Loucy (cell line): ENCODE results near the gene HEATR1.

ENCODE experiments used
- H2AFZ ChIP-seq: fragments of 200-600 bp; sonication (generic); 2 replicates; pipeline ENCODE4 v1.6.0; 2016; ENCODE audit warnings: antibody characterized with exemption, mild to moderate bottlenecking, low read length, moderate library complexity
- H3F3A ChIP-seq: fragments of 200-600 bp; 2 replicates; pipeline ENCODE4 v1.6.0; 2016; ENCODE audit warnings: antibody characterized with exemption, low read depth, mild to moderate bottlenecking
- H3K27me3 ChIP-seq: fragments of 200-600 bp; sonication (generic); 2 replicates; pipeline ENCODE4 v1.6.1; 2014; ENCODE audit warnings: low read length, mild to moderate bottlenecking; ENCODE audit not compliant: insufficient read depth, poor library complexity, severe bottlenecking
- H3K36me3 ChIP-seq: fragments of 200-600 bp; sonication (generic); 2 replicates; pipeline ENCODE4 v1.6.1; 2016; ENCODE audit warnings: low read length; ENCODE audit not compliant: insufficient read depth
- H3K4me1 ChIP-seq: fragments of 200-600 bp; sonication (generic); 2 replicates; pipeline ENCODE4 v1.5.1; 2014; ENCODE audit warnings: low read length, mild to moderate bottlenecking; ENCODE audit not compliant: insufficient read depth, poor library complexity, severe bottlenecking
- H3K4me2 ChIP-seq: fragments of 200-600 bp; sonication (generic); 2 replicates; pipeline ENCODE4 v1.6.0; 2014; ENCODE audit warnings: antibody characterized with exemption, low read length, low read depth, mild to moderate bottlenecking; ENCODE audit not compliant: poor library complexity, severe bottlenecking
- H3K4me3 ChIP-seq: fragments of 200-600 bp; sonication (generic); 2 replicates; pipeline ENCODE4 v1.5.1; 2014; ENCODE audit warnings: low read length, mild to moderate bottlenecking, mixed read lengths; ENCODE audit not compliant: poor library complexity, severe bottlenecking
- H3K79me2 ChIP-seq: fragments of 200-600 bp; sonication (generic); 2 replicates; pipeline ENCODE4 v1.6.1; 2014; ENCODE audit warnings: low read length; ENCODE audit not compliant: insufficient read depth
- H3K9ac ChIP-seq: fragments of 200-600 bp; sonication (generic); 2 replicates; pipeline ENCODE4 v1.6.0; 2014; ENCODE audit warnings: mild to moderate bottlenecking, low read depth, low read length, moderate library complexity; ENCODE audit not compliant: poor library complexity, severe bottlenecking
- H3K9me2 ChIP-seq: fragments of 200-600 bp; sonication (generic); replicated peaks from 2 replicates; pipeline ENCODE4 v1.6.1; 2016; ENCODE audit warnings: low read depth, low read length, mixed read lengths
- H3K9me3 ChIP-seq: fragments of 200-600 bp; sonication (generic); 2 replicates; pipeline ENCODE4 v1.6.1; 2014; ENCODE audit warnings: mild to moderate bottlenecking, antibody characterized with exemption, low read length, low read depth; ENCODE audit not compliant: insufficient read depth
- H4K20me1 ChIP-seq: fragments of 200-600 bp; sonication (generic); 2 replicates; pipeline ENCODE4 v1.6.0; 2014; ENCODE audit warnings: antibody characterized with exemption, low read length, mild to moderate bottlenecking; ENCODE audit not compliant: insufficient read depth, poor library complexity, severe bottlenecking
- EZH2phosphoT487 ChIP-seq: fragments of 200-600 bp; IDR thresholded peaks from 2 replicates; pipeline ENCODE4 v1.6.1; 2018; ENCODE audit warnings: antibody characterized with exemption, mild to moderate bottlenecking, moderate library complexity, borderline replicate concordance
- TF ChIP-seq, protein P1 (sequence below): fragments of 200-600 bp; sonication (generic); conservative IDR thresholded peaks from 2 replicates; pipeline ENCODE4 v1.5.1; 2014; ENCODE audit warnings: mild to moderate bottlenecking, antibody characterized with exemption, low read length

The HEATR1 gene

DNA sequence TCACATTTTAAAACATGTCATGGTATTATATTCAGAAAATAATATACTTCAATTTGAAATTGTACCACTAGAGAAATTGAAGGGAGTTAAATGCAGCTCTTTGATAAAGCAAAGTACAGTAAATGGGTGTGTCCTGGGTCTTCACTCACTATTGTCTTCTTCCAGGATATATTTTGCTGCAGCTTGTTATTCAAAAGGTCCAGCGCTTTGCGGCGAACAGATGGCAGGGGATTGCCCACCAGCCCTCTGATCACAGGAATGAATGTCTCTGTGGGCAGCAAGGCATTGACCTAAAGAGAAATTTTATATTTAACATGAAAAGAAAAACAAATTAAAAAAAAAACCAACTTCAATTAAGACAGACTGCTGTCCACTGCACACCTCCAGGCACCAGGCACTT is 45.5 kb downstream of the HEATR1 start:
- no peaks in the 10 kb centered on the region for H3K27me3 ChIP-seq
- no peaks in the 10 kb centered on the region for H4K20me1 ChIP-seq
- no peak overlapping the region for H3K4me3 ChIP-seq
- TF ChIP-seq, protein P1, sequence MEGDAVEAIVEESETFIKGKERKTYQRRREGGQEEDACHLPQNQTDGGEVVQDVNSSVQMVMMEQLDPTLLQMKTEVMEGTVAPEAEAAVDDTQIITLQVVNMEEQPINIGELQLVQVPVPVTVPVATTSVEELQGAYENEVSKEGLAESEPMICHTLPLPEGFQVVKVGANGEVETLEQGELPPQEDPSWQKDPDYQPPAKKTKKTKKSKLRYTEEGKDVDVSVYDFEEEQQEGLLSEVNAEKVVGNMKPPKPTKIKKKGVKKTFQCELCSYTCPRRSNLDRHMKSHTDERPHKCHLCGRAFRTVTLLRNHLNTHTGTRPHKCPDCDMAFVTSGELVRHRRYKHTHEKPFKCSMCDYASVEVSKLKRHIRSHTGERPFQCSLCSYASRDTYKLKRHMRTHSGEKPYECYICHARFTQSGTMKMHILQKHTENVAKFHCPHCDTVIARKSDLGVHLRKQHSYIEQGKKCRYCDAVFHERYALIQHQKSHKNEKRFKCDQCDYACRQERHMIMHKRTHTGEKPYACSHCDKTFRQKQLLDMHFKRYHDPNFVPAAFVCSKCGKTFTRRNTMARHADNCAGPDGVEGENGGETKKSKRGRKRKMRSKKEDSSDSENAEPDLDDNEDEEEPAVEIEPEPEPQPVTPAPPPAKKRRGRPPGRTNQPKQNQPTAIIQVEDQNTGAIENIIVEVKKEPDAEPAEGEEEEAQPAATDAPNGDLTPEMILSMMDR = no peak
- TF ChIP-seq EZH2phosphoT487 = no peak
- no peaks in the 10 kb centered on the region for H3F3A ChIP-seq
- peaks cover 67% of the 10 kb centered on the region; the same call in 1 of the 2 replicates for H3K36me3 ChIP-seq
- H3K9me3 ChIP-seq = no peaks in the 10 kb centered on the region
- H3K9me2 ChIP-seq = no peaks in the 10 kb centered on the region
- H3K9ac ChIP-seq = no peak overlapping the region
- H3K79me2 ChIP-seq = no peaks in the 10 kb centered on the region
- H2AFZ ChIP-seq = no peak overlapping the region
- H3K4me1 ChIP-seq = no peaks in the 10 kb centered on the region
- H3K4me2 ChIP-seq = no peak overlapping the region

DNA sequence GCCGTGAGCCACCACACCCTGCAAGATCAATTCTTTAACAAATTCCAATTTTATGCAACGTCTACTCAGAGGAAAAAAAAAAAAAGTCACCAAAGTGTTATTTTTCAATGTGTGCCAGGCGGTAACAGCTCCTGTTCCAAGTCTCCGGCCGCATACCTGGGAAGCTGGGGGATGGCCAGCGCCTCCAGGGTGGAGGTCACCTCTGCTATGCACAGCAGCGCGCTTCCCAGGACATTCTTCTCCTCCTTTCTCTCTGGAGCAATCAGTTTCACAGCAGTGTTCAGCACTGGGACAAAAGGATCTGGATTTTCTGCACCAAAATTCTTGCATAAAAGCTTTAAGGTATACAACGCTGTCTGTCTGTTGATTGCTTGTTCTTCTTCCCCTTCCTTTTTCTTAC is 46.2 kb downstream of the HEATR1 start:
- Histone ChIP-seq H3K4me3 (no peak overlapping the region), H2AFZ (no peak overlapping the region), H3K36me3 (peaks cover 66% of the 10 kb centered on the region; the same call in 1 of the 2 replicates), H3K79me2 (no peaks in the 10 kb centered on the region), H3K4me2 (no peak overlapping the region), H3K9ac (no peak overlapping the region), H4K20me1 (no peaks in the 10 kb centered on the region), H3K27me3 (no peaks in the 10 kb centered on the region), H3K9me3 (no peaks in the 10 kb centered on the region), H3F3A (no peaks in the 10 kb centered on the region), H3K9me2 (no peaks in the 10 kb centered on the region), H3K4me1 (no peaks in the 10 kb centered on the region)
- TF ChIP-seq, protein P1 = no peak
- TF ChIP-seq EZH2phosphoT487 = no peak

DNA sequence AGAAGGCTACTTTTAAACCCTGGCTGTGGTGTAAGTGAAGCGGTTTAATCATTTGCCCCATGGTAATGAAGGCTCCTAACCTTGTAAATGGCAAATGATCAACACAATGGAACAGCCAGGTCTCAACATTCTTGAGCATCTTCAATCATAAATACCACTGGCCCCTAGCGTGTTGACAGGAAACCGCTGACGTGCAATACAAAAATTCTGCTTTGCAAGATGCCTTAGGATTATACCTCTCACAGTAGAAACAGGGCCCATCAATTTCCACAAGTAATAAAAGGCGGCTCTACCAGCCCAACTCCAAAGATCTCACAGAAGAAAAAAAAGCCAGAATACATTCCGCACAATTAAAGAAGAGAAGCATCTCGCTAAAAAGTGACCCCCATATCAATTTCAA is 47.7 kb downstream of the HEATR1 start:
- Histone ChIP-seq H4K20me1 (no peaks in the 10 kb centered on the region), H3K79me2 (no peaks in the 10 kb centered on the region), H3K4me3 (no peak overlapping the region), H3K9me3 (no peaks in the 10 kb centered on the region), H3K4me1 (peaks cover under 1% of the 10 kb centered on the region), H3K9me2 (no peaks in the 10 kb centered on the region), H2AFZ (no peak overlapping the region), H3K4me2 (no peak overlapping the region), H3K36me3 (peaks cover 77% of the 10 kb centered on the region; the same call in 1 of the 2 replicates), H3F3A (no peaks in the 10 kb centered on the region), H3K27me3 (no peaks in the 10 kb centered on the region), H3K9ac (no peak overlapping the region)
- TF ChIP-seq EZH2phosphoT487 = no peak
- TF ChIP-seq, protein P1 = no peak
